ENCODE measurements around the gene NSUN3.

- TF ChIP-seq SIRT6 (IDR thresholded peaks at IDR 0.05; ENCODE audit: low read length), result no peak
- TF ChIP-seq MAFK (IDR thresholded peaks at IDR 0.05; ENCODE audit: low read depth, low read length), result no peak
- no peak for TF ChIP-seq CEBPB (IDR thresholded peaks at IDR 0.05; ENCODE audit: low read depth, low read length)
- no peak for TF ChIP-seq CHD2 (IDR thresholded peaks at IDR 0.05; ENCODE audit: low read length)
- TF ChIP-seq CTCF (IDR thresholded peaks at IDR 0.05; ENCODE audit: control extremely low read depth in 1 of 3, insufficient read depth in 1 of 3, low read depth in 1 of 3, low read length in 3 of 3), result no peak
- TF ChIP-seq GABPA (IDR thresholded peaks at IDR 0.05; ENCODE audit: borderline replicate concordance, insufficient read depth, low read length), result no peak
- TF ChIP-seq CHD1 (IDR thresholded peaks at IDR 0.05; ENCODE audit: low read depth, low read length), result no peak
- TF ChIP-seq SP2 (IDR thresholded peaks at IDR 0.05; ENCODE audit: low read length), result no peak
- no peak for TF ChIP-seq MAX (IDR thresholded peaks at IDR 0.05)
- no peak for TF ChIP-seq CREB1 (IDR thresholded peaks at IDR 0.05)
- no peak for TF ChIP-seq EZH2 (IDR thresholded peaks at IDR 0.05; ENCODE audit: low read depth, low read length, severe bottlenecking)
- no peak for TF ChIP-seq KDM1A (IDR thresholded peaks at IDR 0.05; ENCODE audit: borderline replicate concordance, low read length)
- TF ChIP-seq HDAC6 (IDR thresholded peaks at IDR 0.05; ENCODE audit: low read depth, low read length), result no peak
- no peak for TF ChIP-seq GTF2F1 (IDR thresholded peaks at IDR 0.05; ENCODE audit: borderline replicate concordance, low read depth, low read length)
These were observed 109.9 kb downstream of the NSUN3 start for GRCh38 chr3:94172695-94173310.
